ENCODE measurements around the gene NDUFS1. TPM values are rescaled to one million over a fixed set of nuclear protein-coding genes. Genes with fewer than 3 reads are reported as not detected.

NDUFS1 gene
- total and polyA plus RNA-seq, 2 of the 8 experiments (the other 6 are each of a cell fraction or from before 2014, with no cell fraction given), result 42.1 to 97.0 TPM

DNA sequence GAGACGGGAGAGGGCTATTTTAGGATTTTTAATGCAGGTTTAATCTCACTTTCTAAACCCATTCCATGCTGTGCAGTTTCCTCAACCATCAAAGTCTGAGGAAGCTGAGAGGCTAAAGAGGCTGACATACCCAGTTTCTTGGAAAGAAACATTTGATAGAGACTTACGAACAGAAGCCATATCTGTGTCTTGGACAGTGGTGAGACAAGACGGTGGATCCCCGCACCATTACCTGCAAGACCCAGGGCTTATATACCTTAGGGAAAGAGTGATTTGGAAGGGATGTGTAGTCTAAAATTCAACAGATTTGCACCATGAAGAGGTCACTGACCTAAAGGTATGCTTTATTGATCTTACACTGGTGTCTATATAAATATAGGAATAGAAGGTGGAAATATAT, 13.9 kb upstream of the NDUFS1 start:
- peaks cover 3 to 9% of the 10 kb centered on the region in 2 experiments; a peak in 3 of 4 replicates for H3K9me3 ChIP-seq (ENCODE audit: insufficient read depth in 2 of 2, low read depth in 1 of 2, low read length in 1 of 2)
- H4K91ac ChIP-seq (replicated peaks; ENCODE audit: insufficient read length, low read length), result no peak overlapping the region
- H2BK120ac ChIP-seq (replicated peaks; ENCODE audit: low read depth, low read length), result no peak overlapping the region
- H3K4me1 ChIP-seq (replicated peaks in 1 of 4; ENCODE audit: control insufficient read depth in 3 of 4, insufficient read depth in 4 of 4, low read length in 3 of 4), result no peaks in the 10 kb centered on the region
- no peaks in the 10 kb centered on the region for H4K20me1 ChIP-seq (replicated peaks in 1 of 2; ENCODE audit: control insufficient read depth in 1 of 2, insufficient read depth in 2 of 2, low read length in 2 of 2)
- no peak overlapping the region for H2BK5ac ChIP-seq (ENCODE audit: low read depth, low read length)
- H3K36me3 ChIP-seq (ENCODE audit: control insufficient read depth in 2 of 4, insufficient read depth in 4 of 4, low read length in 3 of 4), result no peaks in the 10 kb centered on the region
- no peaks in the 10 kb centered on the region for H3K79me2 ChIP-seq (ENCODE audit: control insufficient read depth in 1 of 2, insufficient read depth in 2 of 2, low read length in 2 of 2)
- FAIRE-seq (no peak), DNase-seq (ENCODE audit: low read depth in 1 of 2, low spot score in 2 of 2) (no peak)
- H3K79me1 ChIP-seq (ENCODE audit: low read depth, low read length), result no peaks in the 10 kb centered on the region
- H3K18ac ChIP-seq (ENCODE audit: extremely low read depth, low read length), result no peak overlapping the region
- no peak overlapping the region for H2BK12ac ChIP-seq (ENCODE audit: low read depth, low read length)
- no peaks in the 10 kb centered on the region for H3K27me3 ChIP-seq (replicated peaks in 1 of 4; ENCODE audit: control insufficient read depth in 3 of 4, extremely low read depth in 1 of 4, insufficient read depth in 3 of 4, low read length in 3 of 4)
- no peak overlapping the region for H2BK15ac ChIP-seq (ENCODE audit: low read length)
- no peak overlapping the region for H3K56ac ChIP-seq (replicated peaks; ENCODE audit: insufficient read length, low read depth, low read length)
- H3K4me3 ChIP-seq (ENCODE audit: extremely low read depth in 1 of 4, insufficient read depth in 2 of 4, low read depth in 3 of 4, low read length in 4 of 4), result no peak overlapping the region
- H3K9ac ChIP-seq (replicated peaks in 1 of 4; ENCODE audit: extremely low read depth in 1 of 4, low read depth in 3 of 4, low read length in 3 of 4), result no peak overlapping the region
- H3K14ac ChIP-seq (ENCODE audit: insufficient read length), result no peak overlapping the region
- no peak overlapping the region for H2AK5ac ChIP-seq (ENCODE audit: low read depth, low read length)
- H3K23me2 ChIP-seq (ENCODE audit: low read depth, low read length), result no peaks in the 10 kb centered on the region
- H3K23ac ChIP-seq (ENCODE audit: insufficient read length), result no peak overlapping the region
- no peak overlapping the region for H2BK20ac ChIP-seq (ENCODE audit: low read length)
- no peak overlapping the region for H3K4me2 ChIP-seq (ENCODE audit: insufficient read depth in 1 of 2, low read depth in 2 of 2, low read length in 2 of 2)
- H4K5ac ChIP-seq (ENCODE audit: insufficient read length, low read depth, low read length), result no peak overlapping the region
- WGBS, 2 experiments (ENCODE audit: extremely low coverage in 1 of 2, insufficient coverage in 1 of 2, insufficient read length in 1 of 2, insufficient replicate concordance in 2 of 2, low coverage in 1 of 2, low lambda C conversion rate in 2 of 2, missing lambda C conversion rate in 1 of 2), result 94% methylated on average over 3 of the region's 4 CpGs; no CpG with 5 or more reads in 1 of the 2 experiments
- no peak overlapping the region for H4K8ac ChIP-seq (ENCODE audit: extremely low read depth, insufficient read depth, low read length)
- no peak overlapping the region for H3K27ac ChIP-seq (ENCODE audit: low read depth, low read length)
- no peak overlapping the region for H2AFZ ChIP-seq (ENCODE audit: low read length)
- no peak overlapping the region for H3K4ac ChIP-seq (replicated peaks; ENCODE audit: insufficient read length, low read depth, low read length)
- CTCF ChIA-PET (ENCODE audit: partially characterized antibody), result no interaction called here
- POLR2A ChIA-PET (ENCODE audit: partially characterized antibody), result no interaction called here
- TF ChIP-seq, protein P1, sequence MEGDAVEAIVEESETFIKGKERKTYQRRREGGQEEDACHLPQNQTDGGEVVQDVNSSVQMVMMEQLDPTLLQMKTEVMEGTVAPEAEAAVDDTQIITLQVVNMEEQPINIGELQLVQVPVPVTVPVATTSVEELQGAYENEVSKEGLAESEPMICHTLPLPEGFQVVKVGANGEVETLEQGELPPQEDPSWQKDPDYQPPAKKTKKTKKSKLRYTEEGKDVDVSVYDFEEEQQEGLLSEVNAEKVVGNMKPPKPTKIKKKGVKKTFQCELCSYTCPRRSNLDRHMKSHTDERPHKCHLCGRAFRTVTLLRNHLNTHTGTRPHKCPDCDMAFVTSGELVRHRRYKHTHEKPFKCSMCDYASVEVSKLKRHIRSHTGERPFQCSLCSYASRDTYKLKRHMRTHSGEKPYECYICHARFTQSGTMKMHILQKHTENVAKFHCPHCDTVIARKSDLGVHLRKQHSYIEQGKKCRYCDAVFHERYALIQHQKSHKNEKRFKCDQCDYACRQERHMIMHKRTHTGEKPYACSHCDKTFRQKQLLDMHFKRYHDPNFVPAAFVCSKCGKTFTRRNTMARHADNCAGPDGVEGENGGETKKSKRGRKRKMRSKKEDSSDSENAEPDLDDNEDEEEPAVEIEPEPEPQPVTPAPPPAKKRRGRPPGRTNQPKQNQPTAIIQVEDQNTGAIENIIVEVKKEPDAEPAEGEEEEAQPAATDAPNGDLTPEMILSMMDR (IDR thresholded peaks at IDR 0.05; ENCODE audit: control extremely low read depth in 1 of 3, insufficient read depth in 1 of 3, low read depth in 1 of 3, low read length in 3 of 3), result no peak
- TF ChIP-seq SRF (IDR thresholded peaks at IDR 0.05; ENCODE audit: low read depth, low read length) (no peak), EZH2 (IDR thresholded peaks at IDR 0.05; ENCODE audit: low read depth, low read length, severe bottlenecking) (no peak), TEAD4 (IDR thresholded peaks at IDR 0.05; ENCODE audit: low read depth, low read length) (no peak), CHD1 (IDR thresholded peaks at IDR 0.05; ENCODE audit: low read depth, low read length) (no peak), SIN3A (conservative IDR thresholded peaks at IDR 0.05 in 1 of 2, IDR thresholded peaks at IDR 0.05 in 1 of 2; ENCODE audit: low read depth in 1 of 2, low read length in 2 of 2) (no peak), CREB1 (IDR thresholded peaks at IDR 0.05) (no peak), CTBP2 (IDR thresholded peaks at IDR 0.05; ENCODE audit: borderline replicate concordance, insufficient read depth, insufficient read length, low read length) (no peak)
- TF ChIP-seq, protein P2, sequence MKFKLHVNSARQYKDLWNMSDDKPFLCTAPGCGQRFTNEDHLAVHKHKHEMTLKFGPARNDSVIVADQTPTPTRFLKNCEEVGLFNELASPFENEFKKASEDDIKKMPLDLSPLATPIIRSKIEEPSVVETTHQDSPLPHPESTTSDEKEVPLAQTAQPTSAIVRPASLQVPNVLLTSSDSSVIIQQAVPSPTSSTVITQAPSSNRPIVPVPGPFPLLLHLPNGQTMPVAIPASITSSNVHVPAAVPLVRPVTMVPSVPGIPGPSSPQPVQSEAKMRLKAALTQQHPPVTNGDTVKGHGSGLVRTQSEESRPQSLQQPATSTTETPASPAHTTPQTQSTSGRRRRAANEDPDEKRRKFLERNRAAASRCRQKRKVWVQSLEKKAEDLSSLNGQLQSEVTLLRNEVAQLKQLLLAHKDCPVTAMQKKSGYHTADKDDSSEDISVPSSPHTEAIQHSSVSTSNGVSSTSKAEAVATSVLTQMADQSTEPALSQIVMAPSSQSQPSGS (IDR thresholded peaks at IDR 0.05; ENCODE audit: low read length), result no peak
- TF ChIP-seq, protein P3, sequence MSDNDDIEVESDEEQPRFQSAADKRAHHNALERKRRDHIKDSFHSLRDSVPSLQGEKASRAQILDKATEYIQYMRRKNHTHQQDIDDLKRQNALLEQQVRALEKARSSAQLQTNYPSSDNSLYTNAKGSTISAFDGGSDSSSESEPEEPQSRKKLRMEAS (IDR thresholded peaks at IDR 0.05), result no peak

Measured in H1 (cell line).